A549 (cell line): ENCODE measurements around the gene TTC27.

Source experiments
- EP300 ChIP-seq, 2 experiments: fragments of >200 bp; sonication (Bioruptor Twin); formaldehyde crosslinking; IDR thresholded peaks; 2 replicates in 1 of 2; 3 replicates in 1 of 2; pipeline ENCODE4 v1.6.1; 2016 to 2017
- HOXB13 ChIP-seq: fragments of 250-450 bp; sonication (Bioruptor Pico); IDR thresholded peaks from 2 replicates; pipeline ENCODE4 v1.5.0; 2020; ENCODE audit warnings: low read depth, mild to moderate bottlenecking, moderate library complexity
- JUN ChIP-seq, 2 experiments: fragments of >200 bp; sonication (Bioruptor Twin); formaldehyde crosslinking; IDR thresholded peaks; 2 replicates in 1 of 2; 3 replicates in 1 of 2; pipeline ENCODE4 v1.6.1; 2016 to 2017
- JUNB ChIP-seq: fragments of >200 bp; sonication (Bioruptor Twin); formaldehyde crosslinking; IDR thresholded peaks from 2 replicates; pipeline ENCODE4 v1.6.1; 2016
- MAFK ChIP-seq: fragments of 450-650 bp; IDR thresholded peaks from 2 replicates; pipeline ENCODE4 v1.6.1; 2014; ENCODE audit not compliant: partially characterized antibody
- PBX3 ChIP-seq: IDR thresholded peaks from 2 replicates; pipeline ENCODE4 v1.6.1; 2012
- POLR2A ChIP-seq: IDR thresholded peaks from 2 replicates; pipeline ENCODE4 v1.6.1; 2012; ENCODE audit warnings: mild to moderate bottlenecking, low read length
- POLR2AphosphoS2 ChIP-seq: conservative IDR thresholded peaks from 2 replicates; pipeline ENCODE4 v1.6.1; 2012; ENCODE audit warnings: low read length, improper control_type of control experiment, inconsistent platforms
- RCOR1 ChIP-seq: fragments of 150-350 bp; IDR thresholded peaks from 2 replicates; pipeline ENCODE4 v1.6.1; 2014; ENCODE audit warnings: antibody characterized with exemption, low read length, low read depth
- REST ChIP-seq: fragments of 200-600 bp; sonication (generic); IDR thresholded peaks from 2 replicates; pipeline ENCODE4 v1.6.1; 2016; ENCODE audit warnings: antibody characterized with exemption, mild to moderate bottlenecking, moderate library complexity
- TP53 ChIP-seq: fragments of 250-450 bp; sonication (Bioruptor Pico); IDR thresholded peaks from 2 replicates; pipeline ENCODE4 v1.5.0; 2021; ENCODE audit warnings: mild to moderate bottlenecking, moderate library complexity
- TF ChIP-seq, protein P1 (sequence below): fragments of >200 bp; sonication (Bioruptor Twin); formaldehyde crosslinking; IDR thresholded peaks from 3 replicates; pipeline ENCODE4 v1.5.1; 2016
- TF ChIP-seq, protein P2 (sequence below): IDR thresholded peaks from 2 replicates; pipeline ENCODE4 v1.6.1; 2012

DNA sequence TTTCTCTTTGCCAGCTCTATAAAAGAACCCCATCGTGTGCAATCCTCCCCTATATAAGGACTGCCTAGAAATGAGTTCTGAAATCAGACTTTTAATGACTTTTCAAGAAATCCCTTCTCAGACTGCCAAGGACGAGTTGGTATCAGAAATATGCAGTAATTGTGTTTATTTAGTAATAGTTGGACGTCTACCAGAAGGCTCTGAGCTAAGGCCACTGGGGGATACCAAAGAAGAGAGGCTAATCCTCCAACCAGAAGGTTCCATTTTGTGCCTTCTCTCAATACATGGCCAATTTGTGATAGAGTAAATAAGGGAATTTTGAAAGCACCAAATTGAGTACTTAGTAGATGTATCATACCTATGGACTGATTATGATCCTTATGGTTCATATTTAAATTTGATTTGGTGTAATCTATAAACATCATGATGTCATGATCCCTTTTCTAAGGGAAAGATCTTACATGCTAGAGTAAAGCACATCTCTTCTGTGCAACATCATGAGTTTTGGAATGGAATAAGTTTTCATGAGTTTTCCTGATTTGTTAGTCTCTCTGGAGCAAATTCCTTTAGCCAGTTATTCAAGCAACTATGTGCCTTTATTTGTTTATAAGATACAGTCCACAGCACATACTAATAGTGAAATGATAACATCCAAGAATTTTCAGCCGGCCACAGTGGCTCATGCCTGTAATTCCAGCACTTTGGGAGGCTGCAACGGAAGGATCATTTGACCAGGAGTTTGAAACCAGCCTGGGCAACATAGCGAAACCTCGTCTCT lies 236.7 kb downstream of the TTC27 start:
- TF ChIP-seq RCOR1 (no peak), PBX3 (no peak), POLR2A (no peak), MAFK (no peak), REST (no peak), EP300 (IDR thresholded peaks at IDR 0.05) (no peak), TP53 (CRISPR knock-in tag) (no peak), HOXB13 (CRISPR knock-in tag) (no peak), JUN (IDR thresholded peaks at IDR 0.05) (no peak), JUNB (peak; percentile 11; the same call in 1 of the 2 replicates), POLR2AphosphoS2 (no peak)
- TF ChIP-seq, protein P1, sequence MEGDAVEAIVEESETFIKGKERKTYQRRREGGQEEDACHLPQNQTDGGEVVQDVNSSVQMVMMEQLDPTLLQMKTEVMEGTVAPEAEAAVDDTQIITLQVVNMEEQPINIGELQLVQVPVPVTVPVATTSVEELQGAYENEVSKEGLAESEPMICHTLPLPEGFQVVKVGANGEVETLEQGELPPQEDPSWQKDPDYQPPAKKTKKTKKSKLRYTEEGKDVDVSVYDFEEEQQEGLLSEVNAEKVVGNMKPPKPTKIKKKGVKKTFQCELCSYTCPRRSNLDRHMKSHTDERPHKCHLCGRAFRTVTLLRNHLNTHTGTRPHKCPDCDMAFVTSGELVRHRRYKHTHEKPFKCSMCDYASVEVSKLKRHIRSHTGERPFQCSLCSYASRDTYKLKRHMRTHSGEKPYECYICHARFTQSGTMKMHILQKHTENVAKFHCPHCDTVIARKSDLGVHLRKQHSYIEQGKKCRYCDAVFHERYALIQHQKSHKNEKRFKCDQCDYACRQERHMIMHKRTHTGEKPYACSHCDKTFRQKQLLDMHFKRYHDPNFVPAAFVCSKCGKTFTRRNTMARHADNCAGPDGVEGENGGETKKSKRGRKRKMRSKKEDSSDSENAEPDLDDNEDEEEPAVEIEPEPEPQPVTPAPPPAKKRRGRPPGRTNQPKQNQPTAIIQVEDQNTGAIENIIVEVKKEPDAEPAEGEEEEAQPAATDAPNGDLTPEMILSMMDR, result no peak
- TF ChIP-seq, protein P2, sequence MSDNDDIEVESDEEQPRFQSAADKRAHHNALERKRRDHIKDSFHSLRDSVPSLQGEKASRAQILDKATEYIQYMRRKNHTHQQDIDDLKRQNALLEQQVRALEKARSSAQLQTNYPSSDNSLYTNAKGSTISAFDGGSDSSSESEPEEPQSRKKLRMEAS, result no peak
